ENCODE results near the gene G6PC3.

G6PC3 gene

GRCh38 chr17:44110011-44110686 lies 39.6 kb downstream of the G6PC3 start:
- no peak overlapping the region; the same call in 1 of the 2 replicates for H3K27ac ChIP-seq (replicated peaks)
- no peak for TF ChIP-seq CTCF (IDR thresholded peaks at IDR 0.05; ENCODE audit: insufficient read depth, low read length)
- 0 out of 2 replicates have a peak, but pooled peaks have one; percentile 3 for TF ChIP-seq SPI1 (IDR thresholded peaks at IDR 0.05; ENCODE audit: borderline replicate concordance, low read depth)
- peak overlapping the region; percentile 53 for H3K4me3 ChIP-seq (replicated peaks; ENCODE audit: insufficient read depth, low read length)

DNA sequence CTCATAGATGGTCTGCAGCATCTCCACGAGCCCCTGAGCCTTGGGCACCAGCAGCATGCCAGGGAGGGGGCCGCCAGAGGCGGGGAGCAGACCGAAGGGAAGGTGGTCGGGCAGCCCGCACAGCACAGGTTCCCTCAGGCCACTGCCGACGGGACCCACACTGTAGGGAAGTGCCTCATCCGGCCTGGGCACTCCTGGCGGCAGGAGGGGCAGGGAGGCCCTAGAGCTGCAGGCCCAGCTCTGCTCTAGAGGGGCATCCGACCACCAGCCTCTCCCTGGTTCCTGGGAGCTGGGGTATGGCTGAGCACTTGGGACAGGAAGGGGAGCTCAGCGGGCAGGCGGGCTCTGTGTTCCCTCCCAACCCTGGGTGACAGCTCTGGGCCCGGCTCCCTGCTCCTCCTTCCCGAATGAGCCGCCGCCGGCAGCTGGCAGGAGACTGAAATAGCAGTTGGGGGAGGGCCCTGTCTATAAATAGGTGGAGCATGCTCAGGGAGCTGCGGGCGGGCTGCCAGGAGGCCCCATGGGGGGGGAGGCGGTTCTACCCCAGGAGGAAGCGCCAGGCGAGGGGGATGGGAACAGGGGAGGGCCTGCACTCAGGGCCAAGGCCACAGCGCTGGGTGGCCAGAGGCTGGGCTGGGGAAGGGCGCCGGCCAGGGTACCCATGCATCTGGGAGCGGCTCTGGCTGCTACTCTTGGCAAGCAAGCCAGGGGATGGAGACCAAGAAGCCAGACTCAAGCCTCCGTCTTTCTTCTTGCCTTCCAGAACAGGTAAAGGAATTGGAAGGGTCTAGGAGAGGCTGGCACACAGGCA lies 40.5 kb downstream of the G6PC3 start:
- Histone ChIP-seq H3K27ac (replicated peaks) (peak overlapping the region; percentile 61), H3K27me3 (ENCODE audit: insufficient read depth, poor library complexity, severe bottlenecking) (no peaks in the 10 kb centered on the region), H3K4me3 (replicated peaks; ENCODE audit: insufficient read depth, low read length) (peak overlapping the region; percentile 53)
- TF ChIP-seq POLR2AphosphoS5 (IDR thresholded peaks at IDR 0.05; ENCODE audit: low read depth): peak; percentile 63; the same call in 1 of the 2 replicates
- no peak for TF ChIP-seq GABPA (IDR thresholded peaks at IDR 0.05; ENCODE audit: low read depth)
- peak; percentile 68; the same call in 1 of the 2 replicates for TF ChIP-seq SPI1 (IDR thresholded peaks at IDR 0.05; ENCODE audit: borderline replicate concordance, low read depth)
- TF ChIP-seq, protein P1, sequence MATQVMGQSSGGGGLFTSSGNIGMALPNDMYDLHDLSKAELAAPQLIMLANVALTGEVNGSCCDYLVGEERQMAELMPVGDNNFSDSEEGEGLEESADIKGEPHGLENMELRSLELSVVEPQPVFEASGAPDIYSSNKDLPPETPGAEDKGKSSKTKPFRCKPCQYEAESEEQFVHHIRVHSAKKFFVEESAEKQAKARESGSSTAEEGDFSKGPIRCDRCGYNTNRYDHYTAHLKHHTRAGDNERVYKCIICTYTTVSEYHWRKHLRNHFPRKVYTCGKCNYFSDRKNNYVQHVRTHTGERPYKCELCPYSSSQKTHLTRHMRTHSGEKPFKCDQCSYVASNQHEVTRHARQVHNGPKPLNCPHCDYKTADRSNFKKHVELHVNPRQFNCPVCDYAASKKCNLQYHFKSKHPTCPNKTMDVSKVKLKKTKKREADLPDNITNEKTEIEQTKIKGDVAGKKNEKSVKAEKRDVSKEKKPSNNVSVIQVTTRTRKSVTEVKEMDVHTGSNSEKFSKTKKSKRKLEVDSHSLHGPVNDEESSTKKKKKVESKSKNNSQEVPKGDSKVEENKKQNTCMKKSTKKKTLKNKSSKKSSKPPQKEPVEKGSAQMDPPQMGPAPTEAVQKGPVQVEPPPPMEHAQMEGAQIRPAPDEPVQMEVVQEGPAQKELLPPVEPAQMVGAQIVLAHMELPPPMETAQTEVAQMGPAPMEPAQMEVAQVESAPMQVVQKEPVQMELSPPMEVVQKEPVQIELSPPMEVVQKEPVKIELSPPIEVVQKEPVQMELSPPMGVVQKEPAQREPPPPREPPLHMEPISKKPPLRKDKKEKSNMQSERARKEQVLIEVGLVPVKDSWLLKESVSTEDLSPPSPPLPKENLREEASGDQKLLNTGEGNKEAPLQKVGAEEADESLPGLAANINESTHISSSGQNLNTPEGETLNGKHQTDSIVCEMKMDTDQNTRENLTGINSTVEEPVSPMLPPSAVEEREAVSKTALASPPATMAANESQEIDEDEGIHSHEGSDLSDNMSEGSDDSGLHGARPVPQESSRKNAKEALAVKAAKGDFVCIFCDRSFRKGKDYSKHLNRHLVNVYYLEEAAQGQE (IDR thresholded peaks at IDR 0.05; ENCODE audit: insufficient replicate concordance, low read depth): no peak
- no peak for TF ChIP-seq CTCF (IDR thresholded peaks at IDR 0.05; ENCODE audit: insufficient read depth, low read length)
- peak; percentile 93 to 98 for DNase-seq (ENCODE audit: low read depth in 1 of 2, low spot score in 1 of 2)

More at GRCh38 chr17:44110011-44110686, 39.6 kb downstream of the G6PC3 start:
- no peak for DNase-seq (ENCODE audit: low read depth in 1 of 2, low spot score in 1 of 2)
- no peaks in the 10 kb centered on the region for H3K27me3 ChIP-seq (ENCODE audit: insufficient read depth, poor library complexity, severe bottlenecking)

GRCh38 chr17:44111777-44112176 lies 41.2 kb downstream of the G6PC3 start:
- TF ChIP-seq CTCF (IDR thresholded peaks at IDR 0.05; ENCODE audit: insufficient read depth, low read length) (no peak), GABPA (IDR thresholded peaks at IDR 0.05; ENCODE audit: low read depth) (no peak), SPI1 (IDR thresholded peaks at IDR 0.05; ENCODE audit: borderline replicate concordance, low read depth) (no peak), POLR2AphosphoS5 (IDR thresholded peaks at IDR 0.05; ENCODE audit: low read depth) (no peak)
- TF ChIP-seq, protein P1 (IDR thresholded peaks at IDR 0.05; ENCODE audit: insufficient replicate concordance, low read depth): no peak
- Histone ChIP-seq H3K27ac (replicated peaks) (peak overlapping the region; percentile 61), H3K27me3 (ENCODE audit: insufficient read depth, poor library complexity, severe bottlenecking) (no peaks in the 10 kb centered on the region), H3K4me3 (replicated peaks; ENCODE audit: insufficient read depth, low read length) (no peak overlapping the region)
- no peak for DNase-seq (ENCODE audit: low read depth in 1 of 2, low spot score in 1 of 2)
